Erythroblast (primary cell): ENCODE data around the gene ZMAT5.

Experiments used
- GATA1 ChIP-seq: IDR thresholded peaks from 2 replicates; pipeline ENCODE4 v1.6.1; 2011; ENCODE audit warnings: low read depth, mild to moderate bottlenecking, control low read depth, low read length, moderate library complexity
- POLR2A ChIP-seq: IDR thresholded peaks from 2 replicates; pipeline ENCODE4 v1.6.1; 2011; ENCODE audit warnings: mild to moderate bottlenecking, low read length

DNA sequence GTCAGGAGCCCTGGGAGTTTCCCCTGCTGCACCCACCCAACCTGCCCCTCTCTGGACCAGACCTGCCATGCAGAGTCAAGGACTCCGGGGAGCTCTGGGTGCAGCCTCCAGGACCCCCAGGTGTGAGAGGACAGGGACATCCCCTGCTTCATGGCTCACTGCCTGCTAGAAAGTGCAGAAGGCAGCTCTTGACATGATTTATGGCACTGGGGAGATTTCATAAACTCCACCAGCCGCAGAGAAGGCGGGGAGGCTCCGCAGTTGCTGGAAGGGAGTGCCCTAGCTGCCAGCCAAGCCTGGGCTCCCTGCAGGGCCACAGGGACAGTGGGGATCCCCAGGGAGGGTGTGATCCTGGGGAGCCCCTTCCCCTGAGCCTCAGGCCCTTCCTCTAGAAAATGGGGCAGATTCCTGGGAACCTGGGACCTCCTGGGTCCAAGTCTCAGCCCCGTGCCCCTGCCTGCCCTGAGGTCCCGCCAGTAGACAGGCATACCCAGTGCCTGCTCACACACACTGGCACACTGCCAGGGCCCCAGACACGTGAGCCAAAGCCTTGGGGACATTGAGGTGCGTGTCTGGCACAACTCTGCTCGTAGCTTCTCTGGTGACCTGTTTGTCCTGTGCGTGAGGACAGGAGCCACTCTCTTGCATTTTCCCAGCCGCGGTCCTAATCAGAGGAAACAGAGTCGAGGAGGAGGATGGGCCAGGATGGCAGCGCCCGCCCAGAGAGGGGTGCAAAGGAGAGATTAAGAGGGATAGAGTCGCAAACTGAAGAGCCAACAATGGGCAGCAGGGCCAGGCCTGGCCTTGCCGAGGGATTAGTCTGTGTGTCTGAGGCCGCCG lies 33.2 kb downstream of the ZMAT5 start:
- TF ChIP-seq POLR2A (peak; percentile 88), GATA1 (no peak)
